GM21526 (cell line): ENCODE data around the gene ZNF630.
"Not testable (repeated sequence)": the region's sequence is repeated elsewhere in the genome, so short reads cannot be mapped to it uniquely, and the experiment has no call there.

Experiments
- ATAC-seq: cut with Tn5 transposase; IDR thresholded peaks from one replicate; pipeline ENCODE4 v1.9.1; 2021; ENCODE audit warnings: moderate library complexity; ENCODE audit not compliant: unreplicated experiment, low FRiP score

The ZNF630 gene

DNA sequence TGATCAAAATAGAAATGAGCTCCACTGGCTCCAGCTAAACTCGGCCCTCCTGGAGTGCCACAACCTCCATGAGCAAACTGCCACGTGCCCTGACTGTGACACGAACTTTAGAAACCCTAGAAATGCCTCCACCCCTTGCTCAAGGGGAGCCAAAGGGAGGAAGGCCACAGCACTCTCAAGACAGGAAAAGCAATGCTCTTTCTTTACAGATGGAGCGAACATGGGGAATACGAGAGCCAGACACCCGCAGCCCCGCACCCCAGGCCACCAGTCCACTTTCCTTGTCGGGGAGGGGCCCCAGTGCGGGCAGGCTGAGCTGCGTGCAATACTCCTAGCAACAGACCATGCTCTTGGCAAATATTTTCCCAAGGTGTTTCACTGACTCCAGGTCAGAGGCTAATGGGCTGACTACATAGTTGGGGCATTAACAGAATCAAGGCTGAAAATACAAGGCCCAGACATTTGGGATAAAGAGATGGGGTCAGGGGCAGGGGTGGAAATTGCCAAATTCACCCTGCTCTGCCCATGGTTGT, 40.7 kb downstream of the ZNF630 start:
- not testable (repeated sequence) for ATAC-seq

GRCh38 chrX:48030237-48030636, 41.2 kb downstream of the ZNF630 start:
- no peak for ATAC-seq

- no peak for ATAC-seq
Observed at GRCh38 chrX:48028091-48028490, 43.3 kb downstream of the ZNF630 start.

DNA sequence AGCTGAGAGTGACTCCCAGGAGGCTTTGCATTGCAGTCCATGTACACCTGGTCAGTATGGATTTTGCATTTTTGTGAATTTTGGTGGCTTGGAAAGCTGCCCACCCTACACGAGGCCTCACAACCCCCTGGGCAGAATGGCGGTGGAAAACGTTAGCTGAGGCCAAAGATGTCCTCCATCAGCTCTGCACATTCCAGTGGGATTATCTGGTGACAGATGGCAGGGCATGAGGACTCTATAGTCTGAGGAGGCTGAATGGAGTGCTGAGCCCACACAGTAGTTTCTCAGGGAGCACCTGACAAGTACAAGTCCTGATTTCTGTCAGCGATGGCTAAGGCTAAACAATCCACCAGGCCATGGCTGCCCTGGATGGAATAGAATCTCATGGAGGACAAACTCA, 43.9 kb downstream of the ZNF630 start:
- not testable (repeated sequence) for ATAC-seq

- no peak for ATAC-seq
Observed at GRCh38 chrX:48025561-48025960, 45.9 kb downstream of the ZNF630 start.

GRCh38 chrX:48022738-48023137, 48.7 kb downstream of the ZNF630 start:
- no peak for ATAC-seq

GRCh38 chrX:48022100-48022499, 49.3 kb downstream of the ZNF630 start:
- ATAC-seq, result no peak

DNA sequence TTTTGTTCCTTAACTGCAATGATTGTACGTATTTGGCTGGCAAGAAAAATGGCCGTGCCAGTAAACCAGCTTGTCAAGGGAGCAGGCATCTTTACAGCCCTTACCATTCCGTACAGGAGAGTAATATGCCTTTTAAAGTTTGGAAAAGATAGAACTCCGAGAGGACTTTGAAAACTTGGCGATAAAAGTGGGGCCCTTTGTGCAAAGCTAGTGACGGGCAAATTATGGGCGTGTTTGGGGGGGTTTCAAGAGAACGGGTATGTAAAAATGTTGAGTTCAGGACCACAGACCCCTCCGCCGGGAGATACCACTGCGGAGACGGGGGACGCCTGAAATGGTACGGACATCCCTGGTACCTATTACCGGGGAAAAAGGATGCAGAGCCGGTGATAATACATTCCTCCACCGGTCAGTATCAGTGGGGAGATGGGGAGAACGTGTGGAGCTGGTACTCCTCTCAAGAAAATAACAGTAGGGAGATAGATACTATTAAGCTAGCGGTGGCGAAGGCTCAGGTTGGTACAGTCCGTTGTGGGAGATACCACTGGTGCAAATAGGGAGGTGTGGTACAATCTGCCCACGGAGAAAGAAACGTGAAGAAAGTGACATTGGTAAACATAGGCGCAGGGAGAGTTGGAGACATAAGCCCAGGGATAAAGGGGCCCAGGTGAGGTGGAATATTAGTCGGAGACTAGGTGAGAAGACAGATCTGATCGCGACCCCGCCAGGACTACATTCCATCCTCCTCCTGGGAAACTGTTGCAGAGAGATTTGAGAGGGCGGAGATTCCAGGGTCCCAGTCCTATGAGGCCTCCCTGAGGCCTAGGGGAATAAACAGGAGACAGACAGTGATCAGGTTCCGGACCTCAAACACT, 50.2 kb downstream of the ZNF630 start:
- ATAC-seq, result peak; percentile 46

- ATAC-seq, result not testable (repeated sequence)
Observed at GRCh38 chrX:48020472-48020871, 51.0 kb downstream of the ZNF630 start.

DNA sequence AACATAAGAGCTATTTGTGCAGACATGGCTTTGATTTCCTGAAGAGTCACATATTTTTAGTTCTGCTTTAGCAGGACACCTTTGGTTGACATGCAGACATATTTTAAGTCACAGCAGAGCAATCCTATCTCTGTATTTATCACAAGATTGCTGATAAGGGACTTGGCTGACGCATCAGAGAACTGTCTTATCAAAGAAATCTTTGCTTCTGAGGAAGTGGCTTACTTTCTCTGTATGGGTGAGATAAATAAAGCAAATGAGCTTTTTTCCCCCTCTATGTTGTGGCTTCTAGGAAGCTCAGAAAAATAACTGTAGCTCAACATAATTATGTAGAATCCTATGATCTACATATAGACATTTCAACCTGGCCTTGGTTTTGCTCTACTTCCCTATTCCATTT, 51.5 kb downstream of the ZNF630 start:
- ATAC-seq, result not testable (repeated sequence)

DNA sequence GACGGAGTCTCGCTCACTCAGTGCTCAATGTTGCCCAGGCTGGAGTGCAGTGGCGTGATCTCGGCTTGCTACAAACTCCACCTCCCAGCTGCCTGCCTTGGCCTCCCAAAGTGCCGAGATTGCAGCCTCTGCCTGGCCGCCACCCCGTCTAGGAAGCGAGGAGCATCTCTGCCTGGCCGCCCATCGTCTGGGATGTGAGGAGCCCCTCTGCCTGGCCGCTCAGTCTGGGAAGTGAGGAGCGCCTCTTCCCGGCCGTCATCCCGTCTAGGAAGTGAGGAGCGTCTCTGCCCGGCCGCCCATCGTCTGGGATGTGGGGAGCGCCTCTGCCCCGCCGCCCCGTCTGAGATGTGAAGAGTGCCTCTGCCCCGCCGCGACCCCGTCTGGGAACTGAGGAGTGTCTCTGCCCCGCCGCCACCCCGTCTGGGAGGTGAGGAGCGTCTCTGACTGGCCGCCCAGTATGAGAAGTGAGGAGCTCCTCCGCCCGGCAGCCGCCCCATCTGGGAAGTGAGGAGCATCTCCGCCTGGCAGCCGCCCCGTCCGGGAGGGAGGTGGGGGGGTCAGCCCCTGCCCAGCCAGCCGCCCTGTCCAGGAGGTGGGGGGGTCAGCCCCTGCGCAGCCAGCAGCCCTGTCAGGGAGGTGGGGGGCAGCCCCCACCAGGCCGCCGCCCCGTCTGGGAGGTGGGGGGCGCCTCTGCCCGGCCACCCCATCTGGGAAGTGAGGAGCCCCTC, 54.7 kb downstream of the ZNF630 start:
- ATAC-seq, result not testable (repeated sequence)

GRCh38 chrX:48009445-48009960, 61.9 kb downstream of the ZNF630 start:
- ATAC-seq, result not testable (repeated sequence)
